Testis (tissue), 3 donors: Measurements from ENCODE around the gene KLHL1. TPM values are rescaled to one million over a fixed set of nuclear protein-coding genes. Genes with fewer than 3 reads are reported as not detected.

Experiments used
- DNase-seq: peaks from one replicate; pipeline ENCODE4 v3.0.0-alpha.2; 2019
- H3K27ac ChIP-seq, 2 donors: fragments of 200-600 bp; sonication (generic); one replicate each; pipeline ENCODE4 v1.5.1; 2019
- H3K27me3 ChIP-seq: fragments of 200-600 bp; sonication (generic); one replicate; pipeline ENCODE4 v1.5.1; 2019
- H3K36me3 ChIP-seq: fragments of 200-600 bp; sonication (generic); one replicate; pipeline ENCODE4 v1.5.1; 2017; ENCODE audit warnings: low read depth; ENCODE audit errors: missing control alignments
- H3K4me1 ChIP-seq: fragments of 200-600 bp; sonication (generic); one replicate; pipeline ENCODE4 v1.5.1; 2019
- H3K4me3 ChIP-seq, 2 donors: fragments of 200-600 bp; sonication (generic); one replicate each; pipeline ENCODE4 v1.5.1; 2017 to 2019
- H3K9me3 ChIP-seq: fragments of 200-600 bp; sonication (generic); one replicate; pipeline ENCODE4 v1.5.1; 2017
- POLR2A ChIP-seq: fragments of 450-650 bp; IDR thresholded peaks from one replicate; pipeline ENCODE4 v1.6.1; 2017; ENCODE audit warnings: antibody characterized with exemption, mild to moderate bottlenecking, moderate library complexity
- WGBS, 2 donors: methylation state at CpG; one replicate each; pipeline ENCODE4 v1.1.5; 2018; 5-methylcytosine and 5-hydroxymethylcytosine counted together
- intact Hi-C: fragments of 100-400 bp; cut with DNase I; formaldehyde crosslinking; loops from one replicate; pipeline ENCODE4 v1.15.1; 2023; ENCODE audit warnings: low total_unique reads
- polyA plus RNA-seq: library from polyadenylated mRNA; stranded (reverse); fragments of 350-450 nt; fragmentation: Illumina TruSeq; extraction: RNeasy Lipid Tissue Mini Kit (QIAGEN cat#74804); gene quantifications from one replicate; pipeline ENCODE4 v1.2.3, GENCODE V29; 2014; ENCODE audit warnings: low read depth, low replicate concordance; ENCODE audit not compliant: insufficient read depth
- total RNA-seq, 2 donors: library from RNA; depleted of rRNA; stranded (reverse); fragments of >200 nt; gene quantifications; one replicate each; pipeline ENCODE4 v1.2.3, GENCODE V29; 2016
- TF ChIP-seq, protein P1 (sequence below), 3 experiments: fragments of 450-650 bp in 2 of 3; fragments of 200-600 bp in 1 of 3; sonication (generic) in 1 of 3; IDR thresholded peaks; one replicate each; pipeline ENCODE4 v1.5.1; 2016 to 2019; ENCODE audit warnings: antibody characterized with exemption in 3 of 3, mild to moderate bottlenecking in 2 of 3, moderate library complexity in 1 of 3

Gene KLHL1
- total and polyA plus RNA-seq, 3 donors from 2014 or later: 0.16 to 0.87 (median 0.21) TPM

DNA sequence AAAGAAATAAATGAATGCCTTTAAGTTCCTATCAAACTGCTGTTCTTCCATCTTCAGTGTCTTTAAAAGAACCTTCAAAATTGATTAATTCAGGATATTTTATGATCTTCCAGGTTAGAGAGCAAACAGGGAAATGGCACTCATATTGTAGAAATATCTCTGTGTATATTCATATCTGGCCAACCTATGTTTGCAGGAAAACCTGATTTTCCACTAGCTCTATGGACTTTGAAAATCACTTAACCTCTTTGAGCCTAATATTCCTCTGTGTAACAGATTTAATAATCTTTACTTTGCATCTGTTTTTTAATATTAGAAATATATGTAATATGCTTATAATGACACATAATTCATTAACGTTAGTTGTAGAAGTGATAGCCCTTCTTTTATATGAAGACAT is 228.3 kb downstream of the KLHL1 start:
- intact Hi-C loops: no loop called here
- TF ChIP-seq, protein P1, sequence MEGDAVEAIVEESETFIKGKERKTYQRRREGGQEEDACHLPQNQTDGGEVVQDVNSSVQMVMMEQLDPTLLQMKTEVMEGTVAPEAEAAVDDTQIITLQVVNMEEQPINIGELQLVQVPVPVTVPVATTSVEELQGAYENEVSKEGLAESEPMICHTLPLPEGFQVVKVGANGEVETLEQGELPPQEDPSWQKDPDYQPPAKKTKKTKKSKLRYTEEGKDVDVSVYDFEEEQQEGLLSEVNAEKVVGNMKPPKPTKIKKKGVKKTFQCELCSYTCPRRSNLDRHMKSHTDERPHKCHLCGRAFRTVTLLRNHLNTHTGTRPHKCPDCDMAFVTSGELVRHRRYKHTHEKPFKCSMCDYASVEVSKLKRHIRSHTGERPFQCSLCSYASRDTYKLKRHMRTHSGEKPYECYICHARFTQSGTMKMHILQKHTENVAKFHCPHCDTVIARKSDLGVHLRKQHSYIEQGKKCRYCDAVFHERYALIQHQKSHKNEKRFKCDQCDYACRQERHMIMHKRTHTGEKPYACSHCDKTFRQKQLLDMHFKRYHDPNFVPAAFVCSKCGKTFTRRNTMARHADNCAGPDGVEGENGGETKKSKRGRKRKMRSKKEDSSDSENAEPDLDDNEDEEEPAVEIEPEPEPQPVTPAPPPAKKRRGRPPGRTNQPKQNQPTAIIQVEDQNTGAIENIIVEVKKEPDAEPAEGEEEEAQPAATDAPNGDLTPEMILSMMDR (IDR thresholded peaks at IDR 0.05): no peak
- TF ChIP-seq POLR2A: no peak
- Histone ChIP-seq H3K36me3 (no peaks in the 10 kb centered on the region), H3K4me3 (no peak overlapping the region), H3K27ac (no peak overlapping the region), H3K9me3 (no peaks in the 10 kb centered on the region), H3K4me1 (no peaks in the 10 kb centered on the region), H3K27me3 (no peaks in the 10 kb centered on the region)
- WGBS, 2 donors: 83 to 92% methylated on average over 1 of the region's 1 CpG
- no peak for DNase-seq

DNA sequence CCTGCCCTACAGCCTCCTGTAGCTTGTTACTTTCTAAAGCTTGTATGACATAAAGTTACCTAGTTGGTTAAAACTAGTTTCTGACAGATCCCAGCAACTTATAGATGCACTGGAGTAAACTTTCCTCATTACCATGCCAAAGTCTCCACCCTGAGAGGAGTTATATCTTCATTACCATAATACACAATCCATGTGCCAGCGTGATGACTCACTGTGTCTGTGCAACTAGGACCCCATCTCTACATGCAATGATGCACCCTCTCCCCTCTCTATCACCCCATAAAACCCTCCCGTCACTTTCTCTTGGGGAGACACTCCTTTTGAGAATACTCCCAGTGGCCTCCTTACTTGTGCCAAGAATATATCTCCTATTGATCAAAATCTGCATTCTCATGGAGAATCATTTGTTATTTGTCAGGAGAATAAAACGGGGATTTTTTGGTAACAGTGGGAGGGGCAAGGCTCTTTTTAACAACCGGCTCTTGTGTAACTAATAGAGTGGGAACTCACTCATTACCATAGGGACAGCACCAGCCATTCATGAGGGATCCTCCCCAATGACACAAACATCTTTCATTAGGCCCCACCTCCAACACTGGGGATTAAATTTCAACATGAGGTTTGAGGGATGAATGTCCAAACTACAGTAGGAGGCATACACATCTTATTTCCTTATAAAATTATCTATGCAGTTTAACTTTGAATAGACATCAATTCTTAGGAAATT is 235.8 kb downstream of the KLHL1 start:
- H3K27ac ChIP-seq: no peak overlapping the region
- no peaks in the 10 kb centered on the region for H3K36me3 ChIP-seq
- no peak overlapping the region for H3K4me3 ChIP-seq
- no peak for TF ChIP-seq POLR2A
- TF ChIP-seq, protein P1 (IDR thresholded peaks at IDR 0.05): no peak
- no peaks in the 10 kb centered on the region for H3K9me3 ChIP-seq
- no peaks in the 10 kb centered on the region for H3K4me1 ChIP-seq
- 88 to 94% methylated on average over 4 of the region's 4 CpGs for WGBS, 2 donors
- no peak for DNase-seq
- no peaks in the 10 kb centered on the region for H3K27me3 ChIP-seq
- intact Hi-C loops: no loop called here

DNA sequence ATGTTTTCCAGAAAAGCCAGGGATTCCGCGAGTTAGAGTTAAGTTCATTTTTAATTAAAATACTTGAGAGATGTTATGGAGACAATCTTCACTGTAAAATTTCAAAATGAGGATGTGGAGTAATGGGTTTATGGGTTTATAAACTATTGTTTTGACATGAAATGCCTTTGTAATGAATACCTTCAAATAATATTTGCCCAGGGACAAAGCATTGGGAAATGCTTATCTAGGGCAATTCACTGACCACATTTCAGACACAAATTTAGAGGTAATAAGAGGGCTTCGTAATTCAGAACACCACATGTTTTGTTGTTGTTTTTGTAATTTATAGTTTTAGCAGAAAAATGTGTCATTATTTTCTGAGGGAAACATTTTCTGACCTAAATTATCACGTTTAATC is 241.7 kb downstream of the KLHL1 start:
- 85 to 89% methylated on average over 4 of the region's 4 CpGs for WGBS, 2 donors
- no peak for TF ChIP-seq POLR2A
- TF ChIP-seq, protein P1 (IDR thresholded peaks at IDR 0.05): no peak

DNA sequence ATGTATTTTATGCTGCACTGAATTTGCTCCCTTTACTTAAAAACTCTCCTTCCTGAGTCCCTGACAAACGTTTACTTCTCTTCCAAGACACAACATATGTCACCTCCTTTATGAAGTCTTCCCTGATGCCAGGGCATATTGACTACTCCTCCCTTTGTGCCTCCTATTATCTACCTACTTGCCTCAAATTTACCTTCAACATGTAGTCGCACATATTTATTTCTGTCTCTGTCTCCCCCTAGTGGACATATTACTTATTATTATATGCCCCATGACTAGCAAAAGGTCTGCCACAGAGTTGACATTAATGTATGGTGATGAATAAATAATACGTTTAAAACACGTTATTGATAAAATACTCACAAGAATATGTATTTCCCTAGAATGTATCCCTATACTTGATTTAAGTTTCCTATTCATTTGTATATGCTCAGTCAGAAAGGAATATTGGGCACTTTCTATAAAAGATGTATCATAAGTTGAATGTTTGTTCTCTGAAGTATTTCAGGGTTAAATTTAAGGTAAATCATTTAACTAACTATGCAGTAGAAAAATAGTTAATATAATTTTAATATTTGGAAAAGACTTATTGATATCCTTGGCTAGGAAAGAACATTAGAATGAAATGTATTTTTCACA is 250.9 kb downstream of the KLHL1 start:
- intact Hi-C loops: no loop called here
- Histone ChIP-seq H3K36me3 (no peaks in the 10 kb centered on the region), H3K4me3 (no peak overlapping the region), H3K4me1 (no peaks in the 10 kb centered on the region), H3K9me3 (no peaks in the 10 kb centered on the region), H3K27me3 (no peaks in the 10 kb centered on the region), H3K27ac (no peak overlapping the region)
- no peak for DNase-seq
- WGBS, 2 donors: 13 to 14% methylated on average over 4 of the region's 4 CpGs
- TF ChIP-seq, protein P1 (IDR thresholded peaks at IDR 0.05): peak; percentile 10 to 80 (median 24)
- no peak for TF ChIP-seq POLR2A

More for the DNA sequence above, 241.7 kb downstream of the KLHL1 start:
- no peak overlapping the region for H3K27ac ChIP-seq
- intact Hi-C loops: no loop called here
- no peak for DNase-seq
- H3K36me3 ChIP-seq: no peaks in the 10 kb centered on the region
- no peaks in the 10 kb centered on the region for H3K27me3 ChIP-seq
- no peaks in the 10 kb centered on the region for H3K4me1 ChIP-seq
- no peaks in the 10 kb centered on the region for H3K9me3 ChIP-seq
- H3K4me3 ChIP-seq: no peak overlapping the region
